NCI-H748 (cell line): ENCODE measurements around the gene ME2.
A peak's percentile ranks its signal among the peaks of the same experiment; 100 is the strongest.
"Not testable (repeated sequence)": the region's sequence is repeated elsewhere in the genome, so short reads cannot be mapped to it uniquely, and the experiment has no call there.

Experiments used
- DNase-seq: peaks from one replicate; lab custom pipeline; 2025; ENCODE audit not compliant: unreplicated experiment; lab: John Stamatoyannopoulos, UW

ME2 gene

GRCh38 chr18:50878345-50879301 is at the start of gene ME2:
Gene ME2 (plus strand): TSS chr18:50879118. CDS start chr18:50895821, 16,703 bp downstream.
- DNase-seq = peak; percentile 94

GRCh38 chr18:50829644-50830043 is 49.3 kb upstream of the ME2 start:
- no peak for DNase-seq

DNA sequence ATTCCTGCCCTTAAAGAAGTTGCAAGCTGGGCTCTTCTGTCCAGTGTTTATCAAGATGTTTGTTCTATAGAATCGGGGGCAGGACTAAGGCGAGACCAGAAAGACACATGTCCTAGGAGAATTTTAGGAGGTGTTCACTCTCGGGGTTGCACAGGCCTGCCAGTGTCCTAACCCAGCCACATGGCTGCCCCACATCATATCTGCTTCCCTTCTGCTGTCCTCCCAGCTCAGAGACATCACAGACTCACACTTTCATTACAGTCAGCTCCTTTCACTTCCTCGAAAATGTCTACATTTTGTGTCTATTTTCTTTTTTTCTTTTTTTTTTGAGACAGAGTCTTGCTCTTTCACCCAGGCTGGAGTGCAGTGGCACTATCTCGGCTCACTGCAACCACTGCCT is 48.4 kb upstream of the ME2 start:
- DNase-seq = no peak

- DNase-seq = no peak
Measured at GRCh38 chr18:50832754-50833153, 46.2 kb upstream of the ME2 start.

- not testable (repeated sequence) for DNase-seq
Measured at GRCh38 chr18:50833496-50833895, 45.4 kb upstream of the ME2 start.

DNA sequence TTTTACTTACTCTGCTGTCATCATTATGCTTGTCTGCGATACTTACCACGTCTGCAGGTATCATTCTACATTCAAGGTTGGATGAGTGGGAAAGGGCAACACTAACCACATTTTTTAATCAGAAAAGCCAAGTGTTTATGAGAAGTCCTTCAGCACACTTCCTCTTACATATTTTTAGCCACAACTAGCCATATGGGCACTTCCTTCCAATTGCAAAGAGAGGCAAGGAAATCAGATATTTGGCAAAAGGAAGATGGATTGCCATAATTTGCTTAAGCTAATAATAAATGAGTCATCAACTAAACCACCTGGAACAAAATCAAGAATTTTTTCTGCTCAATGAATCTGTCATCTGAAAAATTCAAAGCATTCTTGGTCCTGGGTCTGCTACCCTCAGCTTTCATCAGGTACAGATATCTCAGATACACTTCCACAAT is 42.4 kb upstream of the ME2 start:
- no peak for DNase-seq

- no peak for DNase-seq
Measured at GRCh38 chr18:50839341-50839740, 39.6 kb upstream of the ME2 start.

DNA sequence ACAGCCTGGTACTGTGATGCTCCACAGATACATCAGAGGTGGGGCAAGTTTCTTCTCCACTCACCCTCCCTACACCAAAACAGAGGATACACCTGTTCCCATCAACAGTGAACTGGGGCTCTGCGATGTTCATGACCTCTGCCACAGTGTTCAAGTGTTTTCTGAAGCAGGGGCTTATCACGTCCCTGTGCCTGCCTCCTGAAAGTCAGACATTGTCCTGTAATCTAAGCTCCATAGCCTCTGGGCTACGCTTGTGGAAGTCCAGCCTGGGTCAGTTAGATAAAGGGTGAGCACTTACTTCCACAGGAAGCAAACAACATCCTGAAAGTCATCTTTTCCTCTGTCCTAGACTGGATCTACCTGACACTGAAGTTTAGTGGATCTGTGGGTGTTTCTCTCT is 38.9 kb upstream of the ME2 start:
- no peak for DNase-seq

- no peak for DNase-seq
Measured at GRCh38 chr18:50842846-50843245, 36.1 kb upstream of the ME2 start.

GRCh38 chr18:50844554-50844953 is 34.4 kb upstream of the ME2 start:
- no peak for DNase-seq

DNA sequence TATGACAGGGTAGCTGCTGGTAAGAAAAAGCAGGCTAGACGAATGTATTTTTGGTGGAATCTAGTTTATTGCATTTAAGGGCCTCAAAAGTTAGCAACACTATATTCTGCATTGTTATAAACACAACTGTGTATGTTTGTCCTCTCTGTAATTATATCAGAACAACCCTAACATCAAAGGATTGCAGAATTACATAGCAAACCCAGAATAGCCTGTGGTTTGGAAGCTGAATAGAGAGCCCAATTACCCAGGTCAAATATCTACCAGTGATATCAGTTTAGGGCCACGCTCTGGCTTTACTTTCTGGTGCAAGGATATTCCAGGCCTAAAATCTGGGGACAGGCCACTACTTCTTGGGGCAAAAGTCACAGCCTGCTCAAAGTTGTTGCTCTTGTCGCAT is 34.0 kb upstream of the ME2 start:
- DNase-seq = no peak

DNA sequence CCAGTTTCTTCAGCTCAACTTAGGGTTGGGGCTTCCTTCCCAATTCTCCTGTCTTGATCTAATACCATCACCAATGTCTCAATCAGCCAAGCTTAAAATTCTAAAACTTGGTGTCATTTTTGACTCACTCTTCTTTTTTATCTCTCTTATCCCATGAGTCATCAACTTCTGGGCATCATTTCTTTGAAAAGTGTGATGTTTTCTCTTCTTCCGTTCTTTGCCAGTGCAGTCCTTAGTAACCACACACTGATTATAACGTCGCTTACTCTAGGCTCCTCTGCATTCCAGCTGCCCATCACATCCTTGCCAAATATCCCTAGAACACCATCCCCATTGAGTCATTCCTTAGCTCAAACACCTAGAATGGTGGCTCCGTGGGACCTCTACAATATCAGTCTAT is 31.7 kb upstream of the ME2 start:
- no peak for DNase-seq

DNA sequence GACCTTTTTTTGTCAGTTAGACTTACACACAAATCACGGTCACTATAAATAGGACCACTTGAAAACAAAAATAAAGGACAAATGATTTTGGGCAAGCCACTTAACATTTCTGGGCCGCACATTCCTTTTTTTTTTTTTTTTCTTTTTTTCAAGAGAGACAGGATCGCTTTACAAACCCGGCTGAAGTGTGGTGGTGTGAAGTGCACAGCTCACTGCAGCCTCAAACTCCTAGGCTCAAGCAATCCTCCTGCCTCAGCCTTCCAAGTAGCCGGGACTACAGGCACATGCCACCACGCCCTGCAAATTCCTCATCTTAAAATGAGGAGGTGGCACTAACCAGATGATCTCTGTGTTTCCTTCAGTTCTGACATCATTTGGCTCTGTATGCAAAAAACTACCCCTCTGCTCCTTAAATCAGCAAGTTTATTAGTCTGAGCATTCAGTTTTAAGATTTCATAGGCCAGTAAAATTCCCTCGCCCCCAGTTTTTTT is 30.8 kb upstream of the ME2 start:
- DNase-seq = no peak

DNA sequence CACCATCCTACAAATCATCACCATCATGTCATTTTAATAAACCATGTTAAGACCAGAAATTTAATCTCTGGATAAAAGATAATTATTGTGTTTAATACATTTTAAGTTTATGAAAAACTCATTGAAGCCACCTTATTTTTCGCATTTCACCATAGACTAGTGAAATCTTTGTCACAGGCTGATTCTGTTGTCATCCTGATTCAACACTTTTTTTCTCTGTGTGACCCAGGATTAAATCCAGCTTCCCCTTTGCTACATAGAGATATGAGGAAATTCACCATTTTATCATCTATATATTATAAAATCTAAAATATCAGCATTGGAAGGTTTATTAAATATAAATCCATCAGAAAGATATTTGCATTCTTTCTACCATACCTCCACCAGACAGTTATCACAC is 29.9 kb upstream of the ME2 start:
- DNase-seq = no peak

DNA sequence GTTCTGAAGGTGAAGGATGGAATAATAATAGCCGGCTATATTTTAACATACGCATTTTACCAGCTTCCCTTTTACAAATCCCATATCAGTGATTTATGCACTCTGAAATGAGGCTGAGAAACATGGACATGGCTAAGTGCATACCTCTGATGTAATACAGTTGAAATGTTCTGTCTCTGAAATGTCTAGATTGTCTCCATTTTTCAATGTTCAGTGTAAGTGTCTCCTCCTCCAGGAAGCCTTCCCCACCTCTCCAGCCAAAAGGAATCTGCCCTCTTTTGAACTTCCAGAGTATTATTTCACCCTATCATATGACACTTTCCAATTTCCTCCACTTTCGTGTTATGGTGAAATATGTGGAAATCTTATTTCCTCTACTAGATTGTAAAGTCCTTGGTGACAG is 29.5 kb upstream of the ME2 start:
- no peak for DNase-seq

GRCh38 chr18:50850307-50851065 is 28.4 kb upstream of the ME2 start:
- no peak for DNase-seq

GRCh38 chr18:50853863-50854271 is 25.1 kb upstream of the ME2 start:
- DNase-seq = no peak

DNA sequence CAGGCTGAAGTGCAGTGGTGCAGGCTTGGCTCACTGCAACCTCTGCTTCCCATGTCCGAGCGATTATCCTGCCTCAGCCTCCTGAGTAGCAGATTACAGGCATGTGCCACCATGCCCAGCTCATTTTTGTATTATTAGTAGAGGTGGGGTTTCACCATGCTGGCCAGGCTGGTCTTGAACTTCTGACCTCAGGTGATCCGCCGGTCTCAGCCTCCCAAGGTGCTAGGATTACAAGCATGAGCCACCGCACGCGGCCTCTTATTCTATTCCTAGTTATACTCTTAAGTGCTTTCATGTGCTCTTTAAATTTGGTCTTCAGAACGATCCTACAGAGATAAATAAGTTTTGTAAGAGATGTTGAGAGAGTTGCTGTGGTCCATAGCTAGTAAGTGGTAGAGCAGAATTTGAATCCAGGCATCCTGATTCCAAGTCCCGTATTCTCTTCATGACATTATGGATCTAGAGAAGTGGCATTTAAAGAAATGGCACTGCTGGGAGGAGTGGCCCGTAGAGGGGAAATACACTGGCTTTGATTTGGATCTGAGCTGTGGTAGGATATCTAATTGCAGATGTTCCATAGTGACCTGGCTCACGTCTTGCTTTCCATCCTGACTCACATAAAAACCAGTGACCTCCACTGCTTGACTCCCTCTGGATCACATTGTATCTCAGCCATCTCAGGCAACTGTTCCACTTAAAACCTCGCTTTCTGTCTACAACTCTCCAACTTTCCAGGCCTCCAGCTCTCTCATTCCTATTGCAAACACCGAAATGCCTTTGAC is 22.8 kb upstream of the ME2 start:
- no peak for DNase-seq

- DNase-seq = not testable (repeated sequence)
Measured at GRCh38 chr18:50857166-50857565, 21.8 kb upstream of the ME2 start.

DNA sequence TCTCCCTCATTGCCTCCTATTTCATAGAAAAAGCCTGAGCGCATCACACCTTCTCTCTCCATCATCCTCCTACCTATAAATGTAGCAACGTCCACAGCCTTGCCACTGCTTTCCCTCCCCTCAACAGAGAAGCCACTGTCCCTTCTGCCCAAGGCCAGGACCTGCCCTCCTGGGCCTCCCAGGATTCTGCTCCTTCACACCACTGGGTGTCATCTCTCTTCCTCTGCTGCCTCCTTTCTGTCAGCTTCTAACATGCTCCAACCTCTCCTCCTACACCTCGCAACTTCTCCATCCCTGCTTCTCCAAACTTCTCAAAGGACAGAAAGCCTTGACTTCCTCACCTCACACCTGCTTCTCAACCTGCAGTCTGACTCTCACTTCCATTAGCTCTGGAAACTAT is 21.2 kb upstream of the ME2 start:
- no peak for DNase-seq
